Hepatocyte (in vitro differentiated cells): ENCODE measurements around the gene ATP13A3.
"Not testable (repeated sequence)": the region's sequence is repeated elsewhere in the genome, so short reads cannot be mapped to it uniquely, and the experiment has no call there.

Experiments
- CTCF ChIP-seq: fragments of 200-600 bp; sonication (generic); IDR thresholded peaks from 2 replicates; pipeline ENCODE4 v1.5.1; 2016; ENCODE audit warnings: antibody characterized with exemption, mild to moderate bottlenecking; ENCODE audit not compliant: poor library complexity
- EZH2 ChIP-seq: fragments of 200-600 bp; sonication (generic); IDR thresholded peaks from 2 replicates; pipeline ENCODE4 v1.6.1; 2016; ENCODE audit warnings: antibody characterized with exemption, mild to moderate bottlenecking, borderline replicate concordance

DNA sequence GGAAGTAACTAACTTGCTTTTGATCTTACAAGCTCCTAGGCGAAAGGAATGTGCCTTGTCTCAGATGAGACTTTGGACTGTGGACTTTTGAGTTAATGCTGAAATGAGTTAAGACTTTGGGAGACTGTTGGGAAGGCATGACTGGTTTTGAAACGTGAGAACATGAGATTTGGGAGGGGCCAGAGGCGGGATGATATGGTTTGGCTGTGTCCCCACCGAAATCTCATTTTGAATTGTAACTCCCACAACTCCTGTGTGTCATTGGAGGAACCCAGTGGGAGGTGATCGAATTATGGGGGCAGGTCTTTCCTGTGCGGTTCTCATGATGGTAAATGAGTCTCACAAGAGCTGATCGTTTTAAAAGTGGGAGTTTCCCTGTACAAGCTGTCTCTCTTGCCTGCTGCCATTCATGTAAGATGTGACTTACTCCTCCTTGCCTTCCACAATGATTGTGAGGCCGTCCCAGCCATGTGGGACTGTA is 33.9 kb upstream of the ATP13A3 start:
- TF ChIP-seq CTCF, EZH2: not testable (repeated sequence)
